Smooth muscle cell of the brain vasculature (primary cell): ENCODE data around the gene LGALS7B.
"Not testable (repeated sequence)": the region's sequence is repeated elsewhere in the genome, so short reads cannot be mapped to it uniquely, and the experiment has no call there.

Experiments
- DNase-seq: peaks from one replicate; pipeline ENCODE4 v3.0.0-alpha.2; 2012; ENCODE audit warnings: low read depth, low spot score

The LGALS7B gene

DNA sequence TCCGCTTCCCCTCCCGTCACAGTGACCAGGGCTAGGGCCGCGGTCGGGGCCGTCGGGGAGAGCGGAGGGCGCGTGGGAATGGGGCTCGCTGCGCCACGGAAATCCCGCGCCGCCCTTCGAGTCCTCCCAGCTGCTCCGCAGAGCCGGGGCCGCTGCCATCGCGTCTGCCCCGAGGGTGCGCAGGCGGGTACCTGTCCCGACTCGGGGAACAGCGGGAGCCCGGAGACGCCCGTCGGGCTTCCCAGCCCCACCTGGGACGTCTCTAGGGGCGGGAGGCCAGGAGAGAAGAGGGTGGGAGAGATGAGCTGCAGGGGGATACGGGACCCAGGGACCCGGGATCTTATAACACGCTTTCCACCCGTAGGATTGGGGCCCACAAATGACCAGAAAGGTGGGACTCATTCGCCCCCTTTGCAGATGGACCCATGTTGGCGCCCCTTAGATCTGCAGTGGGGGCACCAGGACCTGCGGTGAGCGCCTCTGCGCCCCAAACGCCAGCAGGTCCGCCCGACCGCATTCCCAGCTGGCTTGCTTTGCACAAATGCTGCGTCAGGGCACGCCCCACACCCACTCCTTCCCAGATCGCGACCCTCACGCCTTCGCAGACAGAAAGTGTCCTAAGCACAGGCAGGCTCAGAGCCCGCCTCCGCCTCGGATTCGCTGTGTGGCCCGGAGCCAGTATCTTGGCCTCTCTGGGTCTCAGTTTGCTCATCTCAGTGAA, 18.6 kb upstream of the LGALS7B start:
- not testable (repeated sequence) for DNase-seq

DNA sequence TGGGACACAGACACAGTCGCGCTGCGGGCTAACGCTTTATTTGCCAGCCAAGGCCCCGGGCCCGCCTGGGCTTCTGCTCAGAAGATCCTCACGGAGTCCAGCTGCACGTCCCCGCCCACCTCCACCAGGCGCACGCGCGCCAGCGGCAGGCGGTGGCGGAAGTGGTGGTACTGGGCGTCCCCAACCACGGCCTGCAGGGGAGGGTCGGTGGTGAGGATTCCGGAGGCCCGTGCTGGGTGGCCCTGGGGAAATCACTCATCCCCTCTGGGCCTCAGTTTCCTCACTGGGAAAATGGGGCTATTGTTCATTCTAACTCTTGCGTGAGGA, 18.1 kb upstream of the LGALS7B start:
- not testable (repeated sequence) for DNase-seq

DNA sequence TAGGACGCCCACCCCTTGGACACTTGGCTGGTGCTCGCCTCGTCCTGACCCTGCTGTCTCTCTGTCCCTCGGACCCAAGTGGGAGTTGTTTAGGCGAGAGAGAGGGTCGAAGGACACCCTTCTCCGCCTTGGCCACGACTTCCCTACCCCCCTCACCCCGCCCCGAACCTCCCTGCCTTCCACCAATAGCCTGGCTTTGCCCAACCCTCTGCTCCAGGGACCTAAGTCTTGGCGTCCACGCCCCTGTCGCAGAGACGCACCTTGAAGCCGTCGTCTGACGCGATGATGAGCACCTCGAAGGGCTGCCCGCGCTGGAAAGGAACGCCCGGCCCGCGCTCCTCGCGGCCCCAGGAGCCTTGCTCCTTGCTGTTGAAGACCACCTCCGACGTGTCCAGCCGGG, 17.4 kb upstream of the LGALS7B start:
- DNase-seq = not testable (repeated sequence)

DNA sequence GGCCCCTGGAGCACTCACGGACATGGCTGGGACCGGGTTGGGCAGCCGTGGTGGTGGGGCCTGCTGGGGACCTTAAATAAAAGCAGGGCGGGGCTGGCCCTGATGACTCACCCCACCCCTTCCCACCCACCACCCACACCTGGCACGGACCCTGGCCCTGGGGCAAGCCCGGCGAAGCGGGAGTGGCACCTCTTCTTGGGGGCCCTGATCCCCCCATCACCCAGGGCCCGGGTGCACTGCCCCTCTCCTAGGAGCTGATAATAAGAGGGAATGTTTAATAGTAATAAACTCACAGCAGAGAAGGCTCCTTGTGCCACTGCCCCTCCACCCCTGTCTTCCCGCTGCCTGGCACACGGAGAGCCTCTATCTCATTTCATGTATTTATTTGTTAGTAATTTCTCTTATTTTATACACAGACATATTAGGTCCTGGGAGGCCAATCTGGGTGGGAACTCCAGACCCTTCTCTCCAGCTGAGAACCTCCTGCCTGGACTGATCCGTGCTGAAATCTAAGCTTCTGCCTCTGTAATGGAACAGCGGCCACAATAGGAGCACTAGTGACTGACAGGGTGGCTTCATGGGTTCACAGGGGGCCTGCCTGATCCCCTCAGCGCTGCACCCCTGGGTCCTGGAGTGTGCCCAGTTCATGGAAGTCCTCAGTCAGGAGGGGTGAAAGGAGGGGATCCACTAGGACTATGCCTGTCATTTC, 15.4 kb upstream of the LGALS7B start, which contains the start of gene LGALS7:
Gene LGALS7 (minus strand): TSS at position 49 of the 709 bp plus-strand sequence. CDS start 25 bp downstream, at position 24.
- DNase-seq = no peak

DNA sequence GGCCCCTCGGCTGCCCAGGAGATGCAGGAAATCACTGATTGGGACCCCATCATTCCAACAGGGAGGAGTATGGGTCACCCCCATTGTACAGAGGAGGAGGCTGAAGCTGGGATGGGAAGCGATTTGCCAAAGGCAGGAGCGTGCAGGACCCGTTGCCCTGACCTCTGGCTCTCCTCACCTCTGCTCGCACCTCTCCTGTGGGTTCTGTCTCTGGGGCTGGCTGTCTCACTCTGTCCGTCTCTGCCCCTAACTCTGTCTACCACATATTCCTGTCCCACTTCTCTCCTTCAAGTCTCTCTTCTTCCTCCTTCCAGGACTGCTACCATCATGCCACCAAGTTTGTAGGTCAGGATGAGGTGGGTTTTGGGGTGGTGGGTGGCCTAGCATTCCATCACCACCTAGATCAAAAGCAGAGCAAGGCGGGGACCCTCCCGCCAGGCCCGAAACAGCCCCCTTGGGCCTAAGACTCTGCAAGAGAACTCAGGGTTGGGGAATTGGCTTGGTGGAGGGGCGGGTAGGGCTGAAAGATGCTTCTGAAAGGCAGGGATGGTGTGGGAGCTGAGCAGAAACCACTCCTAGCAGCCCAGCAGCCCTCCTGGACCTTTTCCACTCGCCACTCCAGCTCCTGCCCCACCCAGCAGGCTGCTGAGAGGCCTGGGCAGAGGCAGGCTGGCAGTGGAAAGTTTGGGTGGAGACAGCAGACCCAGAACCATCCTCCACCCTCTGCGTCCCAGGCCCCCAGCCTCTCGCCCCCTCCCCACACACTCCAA, 14.6 kb upstream of the LGALS7B start:
- no peak for DNase-seq

DNA sequence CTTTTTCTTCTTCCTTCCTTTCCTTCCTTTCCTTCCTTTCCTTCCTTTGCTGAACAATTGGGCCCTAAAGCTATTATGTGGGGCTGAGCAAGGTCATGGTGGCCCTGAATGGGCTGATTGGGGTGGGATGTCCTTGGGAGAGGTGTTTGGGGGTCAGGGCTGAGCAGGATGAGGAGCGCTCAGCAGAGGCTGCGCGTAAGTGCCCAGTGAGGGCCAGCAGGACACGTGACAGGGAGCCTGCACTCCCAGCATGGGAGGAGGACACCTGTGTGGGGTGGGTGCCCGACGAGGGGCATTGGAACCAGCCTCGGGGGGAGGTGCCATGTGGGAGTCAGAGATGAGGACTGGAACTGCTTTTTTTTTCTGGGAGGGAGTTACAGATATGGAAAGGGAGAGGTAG, 10.3 kb upstream of the LGALS7B start:
- no peak for DNase-seq

DNA sequence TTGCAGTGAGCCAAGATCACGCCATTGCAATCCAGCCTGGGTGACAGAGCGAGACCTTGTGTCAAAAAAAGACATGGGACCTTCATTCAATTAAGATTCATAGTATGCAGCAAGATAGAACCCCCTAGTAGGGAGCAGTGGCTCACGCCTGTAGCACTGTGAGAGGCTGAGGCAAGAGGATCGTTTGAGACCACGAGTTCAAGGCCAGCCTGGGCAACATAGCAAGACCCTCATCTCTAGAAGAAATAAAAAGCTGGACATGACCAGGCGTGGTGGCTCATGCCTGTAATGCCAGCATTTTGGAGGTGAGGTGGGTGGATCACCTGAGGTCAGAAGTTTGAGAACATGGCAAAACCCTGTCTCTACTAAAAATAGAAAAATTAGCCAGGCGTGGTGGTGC, 8.6 kb upstream of the LGALS7B start:
- DNase-seq = no peak

DNA sequence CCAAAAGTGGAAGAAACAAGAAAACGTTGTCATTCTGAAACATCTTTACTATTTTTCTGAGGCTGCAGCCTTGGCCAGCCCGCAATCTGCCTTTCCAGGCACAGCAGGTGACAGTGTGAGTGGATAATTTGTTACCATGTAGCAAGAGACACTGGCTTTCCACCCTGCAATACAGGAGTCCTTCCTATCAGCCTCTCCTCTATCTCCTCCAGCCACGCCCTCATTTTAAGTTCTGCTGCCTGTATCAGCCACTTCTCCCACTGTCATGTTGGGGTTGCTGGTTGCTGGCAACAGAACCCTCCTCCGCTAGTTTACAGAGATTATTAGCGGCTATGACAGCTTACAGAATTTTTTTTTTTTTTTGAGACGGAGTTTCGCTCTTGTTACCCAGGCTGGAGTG, 7.9 kb upstream of the LGALS7B start:
- no peak for DNase-seq

DNA sequence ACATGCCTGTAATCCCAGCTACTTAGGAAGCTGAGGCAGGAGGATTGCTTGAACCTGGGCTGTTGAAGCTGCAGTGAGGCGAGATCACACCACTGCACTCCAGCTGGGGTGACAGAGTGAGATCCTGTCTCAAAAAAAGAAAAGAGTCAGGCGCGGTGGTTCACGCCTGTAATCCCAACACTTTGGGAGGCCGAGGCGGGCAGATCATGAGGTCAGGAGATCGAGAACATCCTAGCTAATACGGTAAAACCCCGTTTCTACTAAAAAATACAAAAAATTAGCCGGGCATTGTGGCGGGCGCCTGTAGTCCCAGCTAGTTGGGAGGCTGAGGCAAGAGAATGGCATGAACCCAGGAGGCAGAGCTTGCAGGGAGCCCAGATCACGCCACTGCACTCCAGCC, 6.8 kb upstream of the LGALS7B start:
- DNase-seq = not testable (repeated sequence)

DNA sequence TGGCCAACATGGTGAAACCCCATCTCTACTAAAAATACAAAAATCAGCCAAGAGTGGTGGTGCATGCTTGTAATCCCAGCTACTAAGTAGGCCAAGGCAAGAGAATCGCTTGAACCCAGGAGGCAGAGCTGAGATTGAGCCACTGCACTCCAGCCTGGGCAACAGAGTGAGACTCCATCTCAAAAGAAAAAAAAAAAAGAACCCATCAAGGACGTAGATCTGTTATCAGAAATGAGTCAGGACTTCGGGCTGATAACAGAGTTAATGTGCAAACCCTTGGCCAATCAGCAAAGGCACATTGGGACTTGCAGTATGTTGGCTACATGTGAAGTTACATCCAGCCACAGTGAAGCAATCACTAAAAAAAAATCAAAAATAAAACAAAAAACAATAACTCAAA, 4.8 kb upstream of the LGALS7B start:
- DNase-seq = no peak

DNA sequence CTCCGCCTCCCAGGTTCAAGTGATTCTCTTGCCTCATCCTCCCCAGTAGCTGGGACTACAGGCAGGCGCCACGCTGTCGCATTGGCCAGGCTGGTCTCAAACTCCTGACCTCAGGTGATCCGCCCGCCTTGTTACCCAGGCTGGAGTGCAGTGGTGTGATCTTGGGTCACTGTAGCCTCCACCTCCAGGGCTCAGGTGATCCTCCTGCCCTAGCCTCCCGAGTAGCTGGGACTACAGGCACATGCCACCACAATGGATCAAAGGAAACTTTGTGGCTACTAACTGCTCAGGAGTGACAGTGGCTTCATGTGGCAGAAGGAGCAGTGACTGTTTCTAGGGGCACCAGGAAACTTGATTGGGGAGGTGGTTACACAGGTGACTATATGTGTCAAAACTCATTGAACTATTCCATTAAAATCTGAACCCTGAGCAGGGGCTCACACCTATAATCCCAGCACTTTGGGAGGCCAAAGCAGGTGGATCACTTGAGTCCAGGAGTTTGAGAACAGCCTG, 3.8 kb upstream of the LGALS7B start:
- DNase-seq = no peak

DNA sequence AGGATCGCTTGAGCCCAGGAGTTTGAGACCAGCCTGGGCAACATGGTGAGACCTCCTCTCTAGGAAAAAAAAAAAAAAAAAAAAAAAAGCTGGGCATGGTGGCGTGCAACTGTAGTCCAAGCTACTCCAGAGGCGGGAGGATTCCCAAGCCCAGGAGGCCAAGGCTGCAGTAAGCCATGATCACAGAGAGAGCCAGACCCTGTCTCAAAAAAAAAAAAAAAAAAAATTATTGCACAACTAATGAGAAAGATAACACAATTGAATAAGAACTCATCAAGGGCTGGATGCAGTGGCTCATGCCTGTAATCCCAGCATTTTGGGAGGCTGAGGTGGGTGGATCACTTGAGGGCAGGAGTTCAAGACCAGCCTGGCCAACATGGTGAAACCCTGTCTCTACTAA, 2.9 kb upstream of the LGALS7B start:
- DNase-seq = not testable (repeated sequence)

DNA sequence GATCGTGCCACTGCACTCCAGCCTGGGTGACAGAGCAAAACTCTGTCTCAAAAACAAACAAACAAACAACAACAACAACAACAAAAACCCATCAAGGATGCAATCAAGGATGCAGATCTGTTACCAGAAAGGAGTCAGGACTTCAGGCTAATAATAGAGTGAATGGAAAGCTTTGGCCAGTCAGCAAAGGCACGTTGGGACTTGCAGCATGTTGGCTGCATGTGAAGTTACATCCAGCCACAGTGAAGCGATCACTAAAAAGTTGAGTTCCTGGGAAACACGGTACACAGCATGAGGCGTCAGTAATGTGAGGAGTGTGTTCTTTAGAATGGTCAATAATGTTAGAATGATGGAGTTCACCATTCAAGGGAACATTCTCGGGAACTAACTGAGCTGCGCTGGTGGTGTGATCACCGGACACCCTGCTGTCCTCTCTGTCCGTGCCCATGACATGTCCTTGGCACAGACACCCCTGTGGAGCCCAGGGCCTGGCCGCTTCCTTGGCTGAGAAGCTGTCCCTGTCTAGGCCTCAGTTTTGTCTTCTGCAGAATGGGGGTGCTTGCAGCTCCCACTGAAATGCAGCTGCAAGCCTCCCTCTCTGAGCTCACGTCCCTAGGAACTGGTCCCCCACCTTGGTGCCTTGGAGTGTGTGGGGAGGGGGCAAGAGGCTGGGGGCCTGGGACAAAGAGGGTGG, 2.3 kb upstream of the LGALS7B start:
- DNase-seq = no peak

DNA sequence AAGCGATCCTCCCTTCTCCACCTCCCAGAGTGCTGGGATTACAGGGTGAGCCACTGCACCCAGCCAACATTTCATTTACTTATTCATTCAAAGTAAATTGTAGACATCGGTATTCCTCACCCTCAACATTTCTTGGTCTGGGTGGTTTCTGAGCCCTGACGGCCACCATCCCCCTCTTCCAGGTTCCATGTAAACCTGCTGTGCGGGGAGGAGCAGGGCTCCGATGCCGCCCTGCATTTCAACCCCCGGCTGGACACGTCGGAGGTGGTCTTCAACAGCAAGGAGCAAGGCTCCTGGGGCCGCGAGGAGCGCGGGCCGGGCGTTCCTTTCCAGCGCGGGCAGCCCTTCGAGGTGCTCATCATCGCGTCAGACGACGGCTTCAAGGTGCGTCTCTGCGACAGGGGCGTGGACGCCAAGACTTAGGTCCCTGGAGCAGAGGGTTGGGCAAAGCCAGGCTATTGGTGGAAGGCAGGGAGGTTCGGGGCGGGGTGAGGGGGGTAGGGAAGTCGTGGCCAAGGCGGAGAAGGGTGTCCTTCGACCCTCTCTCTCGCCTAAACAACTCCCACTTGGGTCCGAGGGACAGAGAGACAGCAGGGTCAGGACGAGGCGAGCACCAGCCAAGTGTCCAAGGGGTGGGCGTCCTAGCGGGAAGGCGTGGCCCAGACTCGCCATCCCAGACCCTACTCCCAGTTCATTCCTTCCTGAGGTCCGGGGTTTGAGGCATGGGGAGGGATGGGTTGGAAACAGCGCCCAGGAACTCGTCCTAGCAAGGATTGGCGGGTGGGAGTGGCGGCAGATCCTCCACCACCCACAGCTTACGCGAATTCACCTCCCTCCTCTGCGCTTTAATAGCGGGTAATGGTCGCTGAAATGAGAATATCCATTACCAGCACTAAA, 1.8 kb downstream of the LGALS7B start:
- not testable (repeated sequence) for DNase-seq

DNA sequence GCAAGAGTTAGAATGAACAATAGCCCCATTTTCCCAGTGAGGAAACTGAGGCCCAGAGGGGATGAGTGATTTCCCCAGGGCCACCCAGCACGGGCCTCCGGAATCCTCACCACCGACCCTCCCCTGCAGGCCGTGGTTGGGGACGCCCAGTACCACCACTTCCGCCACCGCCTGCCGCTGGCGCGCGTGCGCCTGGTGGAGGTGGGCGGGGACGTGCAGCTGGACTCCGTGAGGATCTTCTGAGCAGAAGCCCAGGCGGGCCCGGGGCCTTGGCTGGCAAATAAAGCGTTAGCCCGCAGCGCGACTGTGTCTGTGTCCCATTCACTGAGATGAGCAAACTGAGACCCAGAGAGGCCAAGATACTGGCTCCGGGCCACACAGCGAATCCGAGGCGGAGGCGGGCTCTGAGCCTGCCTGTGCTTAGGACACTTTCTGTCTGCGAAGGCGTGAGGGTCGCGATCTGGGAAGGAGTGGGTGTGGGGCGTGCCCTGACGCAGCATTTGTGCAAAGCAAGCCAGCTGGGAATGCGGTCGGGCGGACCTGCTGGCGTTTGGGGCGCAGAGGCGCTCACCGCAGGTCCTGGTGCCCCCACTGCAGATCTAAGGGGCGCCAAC, 2.6 kb downstream of the LGALS7B start:
- DNase-seq = not testable (repeated sequence)

DNA sequence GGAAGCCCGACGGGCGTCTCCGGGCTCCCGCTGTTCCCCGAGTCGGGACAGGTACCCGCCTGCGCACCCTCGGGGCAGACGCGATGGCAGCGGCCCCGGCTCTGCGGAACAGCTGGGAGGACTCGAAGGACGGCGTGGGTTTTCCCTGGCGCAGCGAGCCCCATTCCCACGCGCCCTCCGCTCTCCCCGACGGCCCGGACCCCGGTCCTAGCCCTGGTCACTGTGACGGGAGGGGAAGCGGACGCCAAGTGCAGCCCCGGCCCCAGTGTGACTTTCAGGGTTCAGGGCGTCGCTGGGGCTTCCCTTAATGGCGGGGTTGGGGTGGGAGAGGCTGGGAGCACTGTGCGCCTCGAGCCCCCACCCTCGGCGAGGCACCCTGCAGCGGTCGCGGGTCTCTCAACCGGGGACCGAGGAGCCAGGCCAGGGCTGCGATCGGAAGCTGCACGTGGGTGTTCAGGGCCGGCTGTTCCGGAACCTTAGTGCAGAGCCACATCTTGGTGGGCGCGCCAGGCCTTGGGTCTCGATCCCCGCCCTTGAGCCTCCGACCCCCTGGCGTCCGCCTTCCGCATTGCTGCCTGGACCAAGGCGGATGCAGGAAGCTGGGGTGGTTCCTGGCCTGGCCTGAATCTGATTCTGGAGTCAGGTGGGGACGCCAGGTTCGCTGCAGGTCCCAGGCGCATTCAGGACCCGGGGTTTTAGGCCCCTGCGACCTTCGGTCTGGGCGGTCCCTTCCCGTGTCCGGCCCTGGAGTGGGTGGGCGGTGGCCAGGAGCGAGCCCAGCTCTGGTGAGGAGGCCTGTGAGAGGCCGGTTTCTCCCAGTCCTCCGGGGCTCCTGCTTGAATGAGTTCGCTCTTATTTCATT, 3.5 kb downstream of the LGALS7B start:
- no peak for DNase-seq

DNA sequence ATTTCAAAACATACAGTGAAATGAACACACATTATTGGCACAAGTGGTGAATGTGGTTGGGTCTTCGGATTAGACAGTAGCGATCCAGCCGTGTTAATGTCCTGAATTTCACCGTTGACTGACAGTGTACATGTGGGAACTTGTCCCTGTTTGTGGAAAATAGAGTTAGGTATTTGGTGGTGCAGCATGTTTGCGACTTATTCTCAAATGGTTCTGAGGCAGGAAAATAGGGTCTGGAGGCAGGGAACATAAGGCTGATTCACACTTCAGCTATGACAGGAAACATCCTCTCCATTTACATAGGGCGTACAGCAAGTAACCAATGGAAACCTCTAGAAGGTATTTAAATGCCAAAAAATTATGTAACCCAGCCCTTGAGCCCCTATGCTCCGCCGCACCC, 4.2 kb downstream of the LGALS7B start:
- DNase-seq = no peak

DNA sequence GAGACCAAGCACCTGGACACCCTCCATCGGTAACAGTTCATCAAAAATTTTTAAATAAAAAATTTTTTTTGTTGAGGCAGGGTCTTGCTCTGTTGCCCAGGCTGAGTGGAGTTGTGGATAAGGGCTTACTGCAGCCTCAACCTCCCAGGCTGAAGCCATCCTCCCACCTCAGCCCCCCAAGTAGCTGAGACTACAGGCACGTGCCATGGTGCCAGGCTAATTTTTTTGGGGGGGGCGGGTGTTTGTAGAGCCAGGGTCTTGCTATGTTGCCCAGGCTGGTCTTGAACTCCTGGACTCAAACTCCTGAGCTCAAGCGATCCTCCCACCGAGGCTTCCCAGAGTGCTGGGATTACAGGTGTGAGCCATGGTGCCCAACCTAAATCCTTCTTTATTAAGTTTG, 4.7 kb downstream of the LGALS7B start:
- no peak for DNase-seq

DNA sequence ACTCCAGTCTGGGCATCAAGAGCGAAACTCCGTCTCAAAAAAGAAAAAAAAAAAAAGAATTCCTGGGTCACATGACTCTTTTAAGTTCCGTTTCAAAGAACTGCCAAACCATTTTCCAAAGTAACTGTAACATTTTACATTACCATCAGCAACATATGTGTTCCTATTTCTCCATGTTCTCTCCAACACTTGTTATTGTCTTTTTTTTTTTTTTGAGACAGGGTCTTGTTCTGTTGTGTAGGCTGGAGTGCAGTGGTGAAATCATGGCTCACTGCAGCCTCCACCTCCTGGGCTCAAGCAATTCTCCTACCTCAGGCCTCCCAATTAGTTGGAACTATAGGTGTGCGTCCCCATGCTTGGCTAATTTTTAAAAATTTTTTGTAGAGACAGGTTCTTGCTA, 6.5 kb downstream of the LGALS7B start:
- no peak for DNase-seq
